Esophagus mucosa (tissue), 1 donor: ENCODE measurements around the gene DNAH8. TPM values are rescaled to one million over a fixed set of nuclear protein-coding genes. Genes with fewer than 3 reads are reported as not detected.
A peak's percentile ranks its signal among the peaks of the same experiment; 100 is the strongest.
"Not testable (repeated sequence)": the region's sequence is repeated elsewhere in the genome, so short reads cannot be mapped to it uniquely, and the experiment has no call there.

ENCODE experiments used
- ATAC-seq: fragments of 200-7000 bp; cut with Tn5 transposase; one replicate; pipeline ENCODE4 v1.9.1; 2020
- total RNA-seq: library from RNA; stranded (reverse); gene quantifications from one replicate; pipeline ENCODE4 v1.2.4, GENCODE V29; 2023
- donor health status: DM: yes; HTN: yes; CAD: no.

DNAH8 gene
- total RNA-seq, 1 donor from 2014 or later: 0.04 TPM

- not testable (repeated sequence) for ATAC-seq
Measured at GRCh38 chr6:38699702-38700101, 15.4 kb upstream of the DNAH8 start.

GRCh38 chr6:38701551-38701950, 13.6 kb upstream of the DNAH8 start:
- ATAC-seq: no peak

- ATAC-seq: peak; percentile 100
Measured at GRCh38 chr6:38702558-38703397, 12.3 kb upstream of the DNAH8 start, which contains the start of gene GLO1. GLO1 (minus strand) TSS chr6:38703145; CDS start chr6:38703054, 91 bp downstream.

GRCh38 chr6:38703949-38704590, 11.0 kb upstream of the DNAH8 start:
- no peak for ATAC-seq

- no peak for ATAC-seq
Measured at GRCh38 chr6:38705924-38706323, 9.2 kb upstream of the DNAH8 start.

- ATAC-seq: no peak
Measured at GRCh38 chr6:38708496-38708895, 6.6 kb upstream of the DNAH8 start.

GRCh38 chr6:38713812-38714211, 1.3 kb upstream of the DNAH8 start:
- no peak for ATAC-seq

GRCh38 chr6:38714239-38715015, 684 bp upstream of the DNAH8 start:
- no peak for ATAC-seq

GRCh38 chr6:38716825-38717224, 1.7 kb downstream of the DNAH8 start:
- no peak for ATAC-seq

- no peak for ATAC-seq
Measured at GRCh38 chr6:38719358-38719757, 4.2 kb downstream of the DNAH8 start.

GRCh38 chr6:38720295-38720694, 5.2 kb downstream of the DNAH8 start:
- ATAC-seq: no peak

GRCh38 chr6:38722038-38722437, 6.9 kb downstream of the DNAH8 start:
- no peak for ATAC-seq

GRCh38 chr6:38722727-38723334, 7.7 kb downstream of the DNAH8 start:
- no peak for ATAC-seq

- ATAC-seq: no peak
Measured at GRCh38 chr6:38723783-38724182, 8.7 kb downstream of the DNAH8 start.

GRCh38 chr6:38724343-38724742, 9.2 kb downstream of the DNAH8 start:
- ATAC-seq: no peak

GRCh38 chr6:38725414-38726183, 10.5 kb downstream of the DNAH8 start:
- ATAC-seq: no peak

- no peak for ATAC-seq
Measured at GRCh38 chr6:38728203-38728602, 13.1 kb downstream of the DNAH8 start.

GRCh38 chr6:38730140-38730862, 15.2 kb downstream of the DNAH8 start:
- no peak for ATAC-seq

- no peak for ATAC-seq
Measured at GRCh38 chr6:38736951-38737350, 21.8 kb downstream of the DNAH8 start.

GRCh38 chr6:38738261-38738660, 23.1 kb downstream of the DNAH8 start:
- no peak for ATAC-seq

- no peak for ATAC-seq
Measured at GRCh38 chr6:38739532-38739931, 24.4 kb downstream of the DNAH8 start.
